Neuron (in vitro differentiated cells): Measurements from ENCODE around the gene HOXB1.
A peak's percentile ranks its signal among the peaks of the same experiment; 100 is the strongest.

Experiments
- H2AFZ ChIP-seq: one replicate; pipeline ENCODE4 v1.6.1; 2013; ENCODE audit warnings: low read depth, mild to moderate bottlenecking, inconsistent platforms, low read length, moderate library complexity
- H3K27me3 ChIP-seq: one replicate; pipeline ENCODE4 v1.6.1; 2013; ENCODE audit warnings: low read length; ENCODE audit not compliant: insufficient read depth
- H3K36me3 ChIP-seq: one replicate; pipeline ENCODE4 v1.6.1; 2013; ENCODE audit warnings: low read length; ENCODE audit not compliant: insufficient read depth
- H3K4me1 ChIP-seq: one replicate; pipeline ENCODE4 v1.6.1; 2013; ENCODE audit warnings: low read length; ENCODE audit not compliant: insufficient read depth
- H3K4me3 ChIP-seq: 2 replicates; pipeline ENCODE4 v1.5.1; 2013; ENCODE audit warnings: mild to moderate bottlenecking, low read length, moderate library complexity
- H3K9me3 ChIP-seq: one replicate; pipeline ENCODE4 v1.6.1; 2013; ENCODE audit warnings: low read length

The HOXB1 gene

GRCh38 chr17:48554412-48555257 lies 23.8 kb upstream of the HOXB1 start:
- Histone ChIP-seq H3K27me3 (peaks cover 79% of the 10 kb centered on the region), H3K4me1 (no peaks in the 10 kb centered on the region), H2AFZ (no peak overlapping the region), H3K9me3 (no peaks in the 10 kb centered on the region), H3K4me3 (peak overlapping the region; percentile 23), H3K36me3 (no peaks in the 10 kb centered on the region)

- H3K27me3 ChIP-seq, result peaks cover 71% of the 10 kb centered on the region
- no peaks in the 10 kb centered on the region for H3K4me1 ChIP-seq
- H2AFZ ChIP-seq, result no peak overlapping the region
- no peaks in the 10 kb centered on the region for H3K9me3 ChIP-seq
- H3K36me3 ChIP-seq, result no peaks in the 10 kb centered on the region
- no peak overlapping the region for H3K4me3 ChIP-seq
Observed at GRCh38 chr17:48553826-48554225, 23.0 kb upstream of the HOXB1 start.

- Histone ChIP-seq H3K4me3 (no peak overlapping the region), H2AFZ (no peak overlapping the region), H3K9me3 (no peaks in the 10 kb centered on the region), H3K27me3 (peaks cover 69% of the 10 kb centered on the region), H3K4me1 (no peaks in the 10 kb centered on the region), H3K36me3 (no peaks in the 10 kb centered on the region)
Observed at GRCh38 chr17:48553190-48553547, 22.4 kb upstream of the HOXB1 start.

GRCh38 chr17:48552466-48553189 lies 21.8 kb upstream of the HOXB1 start:
- Histone ChIP-seq H3K36me3 (no peaks in the 10 kb centered on the region), H3K9me3 (no peaks in the 10 kb centered on the region), H3K4me1 (no peaks in the 10 kb centered on the region), H2AFZ (no peak overlapping the region), H3K27me3 (peaks cover 68% of the 10 kb centered on the region), H3K4me3 (no peak overlapping the region)

GRCh38 chr17:48551596-48552465 lies 21.0 kb upstream of the HOXB1 start:
- Histone ChIP-seq H3K4me3 (no peak overlapping the region), H3K4me1 (no peaks in the 10 kb centered on the region), H3K9me3 (no peaks in the 10 kb centered on the region), H2AFZ (no peak overlapping the region), H3K27me3 (peaks cover 68% of the 10 kb centered on the region), H3K36me3 (no peaks in the 10 kb centered on the region)

GRCh38 chr17:48551214-48551555 lies 20.4 kb upstream of the HOXB1 start:
- Histone ChIP-seq H2AFZ (no peak overlapping the region), H3K27me3 (peaks cover 69% of the 10 kb centered on the region), H3K4me3 (no peak overlapping the region), H3K36me3 (no peaks in the 10 kb centered on the region), H3K9me3 (no peaks in the 10 kb centered on the region), H3K4me1 (no peaks in the 10 kb centered on the region)

GRCh38 chr17:48550502-48551213 lies 19.8 kb upstream of the HOXB1 start:
- no peaks in the 10 kb centered on the region for H3K4me1 ChIP-seq
- H3K27me3 ChIP-seq, result peaks cover 68% of the 10 kb centered on the region
- no peak overlapping the region for H3K4me3 ChIP-seq
- H2AFZ ChIP-seq, result no peak overlapping the region
- H3K9me3 ChIP-seq, result no peaks in the 10 kb centered on the region
- no peaks in the 10 kb centered on the region for H3K36me3 ChIP-seq

- H3K27me3 ChIP-seq, result peaks cover 70% of the 10 kb centered on the region
- no peak overlapping the region for H3K4me3 ChIP-seq
Observed at GRCh38 chr17:48549914-48550501, 19.2 kb upstream of the HOXB1 start.

GRCh38 chr17:48549281-48549630 lies 18.4 kb upstream of the HOXB1 start:
- Histone ChIP-seq H3K27me3 (peaks cover 64% of the 10 kb centered on the region), H2AFZ (no peak overlapping the region), H3K4me3 (no peak overlapping the region), H3K36me3 (no peaks in the 10 kb centered on the region), H3K9me3 (no peaks in the 10 kb centered on the region), H3K4me1 (no peaks in the 10 kb centered on the region)

More at GRCh38 chr17:48549914-48550501, 19.2 kb upstream of the HOXB1 start:
- Histone ChIP-seq H3K36me3 (no peaks in the 10 kb centered on the region), H3K9me3 (no peaks in the 10 kb centered on the region), H2AFZ (no peak overlapping the region), H3K4me1 (no peaks in the 10 kb centered on the region)

- no peak overlapping the region for H3K4me3 ChIP-seq
- H3K4me1 ChIP-seq, result no peaks in the 10 kb centered on the region
Observed at GRCh38 chr17:48548523-48549280, 17.9 kb upstream of the HOXB1 start.

GRCh38 chr17:48547808-48548522 lies 17.2 kb upstream of the HOXB1 start:
- Histone ChIP-seq H3K27me3 (peaks cover 63% of the 10 kb centered on the region), H3K4me1 (no peaks in the 10 kb centered on the region), H3K36me3 (no peaks in the 10 kb centered on the region), H2AFZ (no peak overlapping the region), H3K4me3 (peak overlapping the region; percentile 7), H3K9me3 (no peaks in the 10 kb centered on the region)

More at GRCh38 chr17:48548523-48549280, 17.9 kb upstream of the HOXB1 start:
- Histone ChIP-seq H2AFZ (no peak overlapping the region), H3K9me3 (no peaks in the 10 kb centered on the region), H3K36me3 (no peaks in the 10 kb centered on the region), H3K27me3 (peaks cover 64% of the 10 kb centered on the region)
